GM10847 (cell line): ENCODE measurements around the gene ENHO.

Experiments
- POLR2A ChIP-seq: IDR thresholded peaks from 2 replicates; pipeline ENCODE4 v1.6.1; 2011; ENCODE audit not compliant: insufficient read length; ENCODE audit errors: extremely low read depth

The ENHO gene

GRCh38 chr9:34507966-34508365, 14.8 kb downstream of the ENHO start:
- no peak for TF ChIP-seq POLR2A

GRCh38 chr9:34507556-34507955, 15.2 kb downstream of the ENHO start:
- TF ChIP-seq POLR2A = no peak

- TF ChIP-seq POLR2A = no peak
These were observed 16.2 kb downstream of the ENHO start for GRCh38 chr9:34506623-34507022.

- no peak for TF ChIP-seq POLR2A
These were observed 17.2 kb downstream of the ENHO start for GRCh38 chr9:34505370-34506120.

- no peak for TF ChIP-seq POLR2A
These were observed 19.4 kb downstream of the ENHO start for GRCh38 chr9:34503406-34503805.

- no peak for TF ChIP-seq POLR2A
These were observed 19.9 kb downstream of the ENHO start for GRCh38 chr9:34502891-34503290.

- TF ChIP-seq POLR2A = no peak
These were observed 20.3 kb downstream of the ENHO start for GRCh38 chr9:34502471-34502870.

- no peak for TF ChIP-seq POLR2A
These were observed 20.8 kb downstream of the ENHO start for GRCh38 chr9:34501889-34502425.

GRCh38 chr9:34501372-34501771, 21.4 kb downstream of the ENHO start:
- no peak for TF ChIP-seq POLR2A

GRCh38 chr9:34500623-34501267, 22.0 kb downstream of the ENHO start:
- no peak for TF ChIP-seq POLR2A

- no peak for TF ChIP-seq POLR2A
These were observed 23.7 kb downstream of the ENHO start for GRCh38 chr9:34499076-34499475.

- no peak for TF ChIP-seq POLR2A
These were observed 24.2 kb downstream of the ENHO start for GRCh38 chr9:34498553-34498952.

- no peak for TF ChIP-seq POLR2A
These were observed 26.6 kb downstream of the ENHO start for GRCh38 chr9:34496149-34496712.

GRCh38 chr9:34493972-34494535, 28.7 kb downstream of the ENHO start:
- TF ChIP-seq POLR2A = no peak

- TF ChIP-seq POLR2A = no peak
These were observed 30.7 kb downstream of the ENHO start for GRCh38 chr9:34492051-34492450.

GRCh38 chr9:34491596-34491995, 31.2 kb downstream of the ENHO start:
- TF ChIP-seq POLR2A = no peak
